ENCODE results near the gene CD109. TPM values are rescaled to one million over a fixed set of nuclear protein-coding genes. Genes with fewer than 3 reads are reported as not detected.

The CD109 gene
- total and polyA plus RNA-seq, 2 of the 8 experiments (the other 6 are each of a cell fraction or from before 2014, with no cell fraction given): 1.4 to 5.3 TPM

GRCh38 chr6:73790574-73790973 lies 94.6 kb downstream of the CD109 start (continued):
- TF ChIP-seq, protein P1, sequence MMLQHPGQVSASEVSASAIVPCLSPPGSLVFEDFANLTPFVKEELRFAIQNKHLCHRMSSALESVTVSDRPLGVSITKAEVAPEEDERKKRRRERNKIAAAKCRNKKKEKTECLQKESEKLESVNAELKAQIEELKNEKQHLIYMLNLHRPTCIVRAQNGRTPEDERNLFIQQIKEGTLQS (IDR thresholded peaks at IDR 0.05; ENCODE audit: insufficient read depth, low read depth, low read length): no peak
- TF ChIP-seq ASH2L (IDR thresholded peaks at IDR 0.05; ENCODE audit: low read length) (no peak), BCL11A (IDR thresholded peaks at IDR 0.05; ENCODE audit: low read depth in 2 of 2, low read length in 2 of 2) (no peak)
- TF ChIP-seq, protein P2, sequence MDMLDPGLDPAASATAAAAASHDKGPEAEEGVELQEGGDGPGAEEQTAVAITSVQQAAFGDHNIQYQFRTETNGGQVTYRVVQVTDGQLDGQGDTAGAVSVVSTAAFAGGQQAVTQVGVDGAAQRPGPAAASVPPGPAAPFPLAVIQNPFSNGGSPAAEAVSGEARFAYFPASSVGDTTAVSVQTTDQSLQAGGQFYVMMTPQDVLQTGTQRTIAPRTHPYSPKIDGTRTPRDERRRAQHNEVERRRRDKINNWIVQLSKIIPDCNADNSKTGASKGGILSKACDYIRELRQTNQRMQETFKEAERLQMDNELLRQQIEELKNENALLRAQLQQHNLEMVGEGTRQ (IDR thresholded peaks at IDR 0.05; ENCODE audit: low read length): no peak

All from H1 (cell line).